ENCODE measurements around the gene C14orf39.

The C14orf39 gene, protein sequence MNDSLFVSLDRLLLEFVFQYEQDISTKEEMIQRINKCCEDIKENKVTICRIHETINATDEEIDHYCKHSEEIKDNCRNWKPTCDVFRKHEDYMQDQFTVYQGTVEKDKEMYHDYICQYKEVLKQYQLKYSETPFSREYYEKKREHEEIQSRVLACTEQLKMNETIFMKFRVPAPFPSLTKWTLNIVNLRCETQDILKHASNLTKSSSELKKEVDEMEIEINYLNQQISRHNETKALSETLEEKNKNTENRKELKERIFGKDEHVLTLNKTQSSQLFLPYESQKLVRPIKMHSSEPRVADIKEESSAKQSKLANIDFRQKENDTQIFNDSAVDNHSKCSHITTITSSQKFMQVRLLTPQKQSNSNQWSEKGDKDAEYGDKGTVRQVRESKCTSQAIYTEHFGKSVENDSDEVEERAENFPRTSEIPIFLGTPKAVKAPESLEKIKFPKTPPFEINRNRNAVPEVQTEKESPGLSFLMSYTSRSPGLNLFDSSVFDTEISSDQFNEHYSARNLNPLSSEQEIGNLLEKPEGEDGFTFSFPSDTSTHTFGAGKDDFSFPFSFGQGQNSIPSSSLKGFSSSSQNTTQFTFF

DNA sequence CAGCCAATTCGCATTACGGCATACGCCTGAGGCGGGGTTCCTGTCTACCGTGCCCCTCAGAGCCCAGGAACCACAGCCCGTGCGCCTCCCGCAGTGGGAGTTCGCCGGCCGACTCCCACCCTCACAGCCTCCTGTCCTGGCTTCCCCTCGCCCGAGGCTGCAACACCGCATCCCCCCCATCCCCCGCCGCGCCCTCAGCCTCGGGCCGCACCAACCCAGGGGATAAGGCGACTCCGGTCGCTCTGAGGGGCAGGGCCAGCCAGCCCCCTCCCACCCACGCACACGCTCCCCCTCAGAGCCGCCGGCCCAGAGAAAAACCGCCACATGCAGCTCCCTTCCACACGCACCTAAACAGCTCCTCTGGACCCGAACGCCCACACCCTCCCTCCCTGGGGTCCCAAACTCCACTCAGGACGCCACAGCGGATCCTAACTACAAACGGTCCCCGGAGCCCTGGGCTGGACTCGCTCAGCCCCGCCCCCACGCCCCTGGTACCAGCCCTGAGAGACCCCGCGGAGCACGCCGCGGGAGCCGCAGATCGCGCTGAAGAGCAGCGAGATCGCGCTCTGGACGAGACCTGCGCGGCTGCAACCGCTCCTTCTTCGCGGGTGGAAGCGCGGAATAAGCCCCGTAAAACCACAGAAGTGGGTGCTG, at the start of gene C14orf39:
Gene C14orf39, minus strand, starts transcription at position 466 of the 654 bp plus-strand sequence. CDS start 985 bp downstream, outside the sequence.
- no peak for DNase-seq

DNA sequence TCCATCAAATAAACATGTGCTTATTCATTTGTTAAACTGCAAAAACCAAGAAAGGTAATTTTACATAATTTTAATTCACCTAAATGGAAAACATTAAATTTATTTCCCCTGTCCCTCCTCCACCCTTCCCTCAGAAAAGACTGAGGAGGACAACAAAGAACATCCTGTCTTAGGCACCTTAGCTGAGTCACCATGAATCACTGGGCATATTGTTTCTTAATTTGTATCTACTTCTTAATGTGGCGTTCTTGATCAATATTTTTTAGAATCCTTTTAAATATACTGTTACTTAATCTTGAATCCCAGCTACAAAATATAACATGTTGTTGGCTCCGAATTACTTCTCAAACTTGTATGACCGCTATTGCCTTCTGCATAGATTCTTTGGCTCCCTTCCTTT, 46.6 kb upstream of the C14orf39 start:
- no peak for DNase-seq

DNA sequence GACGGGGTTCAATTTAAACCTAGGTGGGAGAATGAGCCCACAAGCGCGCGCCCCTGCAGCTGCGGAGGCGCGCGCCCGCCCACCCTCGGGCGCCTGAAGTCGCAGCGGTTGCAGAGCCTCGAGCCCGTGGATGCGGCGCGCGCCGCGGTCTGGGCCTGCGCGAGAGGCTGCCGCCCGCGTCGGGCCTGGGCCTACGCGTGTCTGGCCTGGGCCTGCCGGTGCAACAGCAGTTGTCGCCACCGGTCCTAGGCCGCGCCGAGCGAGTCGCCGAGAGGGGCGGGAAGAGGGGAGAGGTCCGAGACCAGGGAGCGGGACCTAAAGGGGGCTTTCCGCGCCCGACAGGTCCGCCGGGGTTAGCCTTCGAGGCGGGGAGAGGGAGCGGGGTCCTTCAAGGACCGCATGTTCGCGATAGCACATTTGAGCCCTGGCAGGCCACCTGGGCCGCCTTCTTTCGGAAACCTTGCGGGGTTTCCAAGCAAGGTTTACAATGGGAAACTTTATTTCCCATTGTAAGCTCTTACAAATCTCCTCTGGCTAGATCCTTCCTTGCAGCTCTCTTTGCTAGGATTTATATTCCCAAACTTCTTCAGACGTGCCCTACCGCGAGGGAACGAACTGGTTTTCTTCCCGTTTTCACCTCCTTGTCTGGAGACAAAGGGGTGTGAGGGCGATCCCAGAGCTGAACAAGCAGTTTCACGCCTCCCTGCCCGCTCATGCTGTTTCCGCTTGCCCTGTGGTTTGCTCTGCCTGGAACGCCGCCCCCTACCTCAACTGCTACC, 29.8 kb upstream of the C14orf39 start:
- no peak for DNase-seq

DNA sequence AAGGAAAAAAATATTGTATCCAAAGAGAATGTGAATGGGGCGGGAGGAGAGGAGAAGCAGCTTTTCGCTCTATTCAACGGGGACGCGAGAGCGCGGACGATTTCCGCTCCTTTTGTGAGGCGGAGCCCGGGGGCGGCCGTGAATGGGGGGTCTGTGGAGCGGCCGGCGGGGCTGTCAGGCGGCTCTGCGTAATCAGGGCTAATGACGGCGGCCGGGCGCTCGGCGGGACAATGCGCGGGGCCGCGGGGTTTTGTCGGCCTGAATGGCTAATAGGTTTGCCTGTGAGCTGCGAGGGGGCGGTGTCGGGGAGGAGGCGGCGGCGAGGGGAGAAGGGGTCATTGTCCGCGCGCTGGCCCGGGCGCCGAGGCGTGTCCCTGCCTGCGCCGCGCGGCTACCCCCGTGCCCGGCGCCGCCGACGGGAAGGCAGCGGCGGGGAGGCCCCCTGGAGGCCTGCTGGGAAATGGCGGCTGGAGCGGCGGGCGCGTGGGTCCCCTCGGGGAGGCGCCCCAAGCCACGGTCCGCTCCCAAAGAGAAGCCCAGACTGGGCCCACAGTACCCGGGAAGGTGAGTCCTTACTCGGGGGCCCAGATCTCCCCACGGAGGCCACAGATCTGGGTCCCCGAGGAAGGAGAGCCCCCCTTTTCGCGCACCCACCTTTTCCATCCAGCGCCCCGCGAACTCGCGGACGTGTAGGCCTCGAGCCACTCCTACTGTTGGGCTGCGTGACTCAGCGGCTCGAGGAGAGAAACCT, 29.1 kb upstream of the C14orf39 start:
- no peak for DNase-seq

DNA sequence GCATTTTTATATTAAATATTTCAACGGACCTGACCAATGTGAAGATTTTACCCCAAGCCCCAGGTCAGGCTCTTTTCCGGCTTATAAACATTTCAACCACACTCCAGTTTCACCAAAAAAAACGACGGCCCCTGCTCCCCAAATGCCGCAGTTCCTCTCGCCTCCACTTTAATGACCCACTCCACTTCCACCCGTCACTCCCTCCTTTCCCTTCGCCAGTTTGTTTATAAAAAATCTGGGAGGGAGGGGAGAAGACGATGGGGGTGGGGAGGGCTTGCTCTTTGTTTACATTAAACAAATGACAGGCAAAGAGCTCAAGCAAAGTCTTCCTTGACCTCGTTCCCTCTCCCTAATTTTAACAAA, 28.5 kb upstream of the C14orf39 start:
- DNase-seq = no peak

DNA sequence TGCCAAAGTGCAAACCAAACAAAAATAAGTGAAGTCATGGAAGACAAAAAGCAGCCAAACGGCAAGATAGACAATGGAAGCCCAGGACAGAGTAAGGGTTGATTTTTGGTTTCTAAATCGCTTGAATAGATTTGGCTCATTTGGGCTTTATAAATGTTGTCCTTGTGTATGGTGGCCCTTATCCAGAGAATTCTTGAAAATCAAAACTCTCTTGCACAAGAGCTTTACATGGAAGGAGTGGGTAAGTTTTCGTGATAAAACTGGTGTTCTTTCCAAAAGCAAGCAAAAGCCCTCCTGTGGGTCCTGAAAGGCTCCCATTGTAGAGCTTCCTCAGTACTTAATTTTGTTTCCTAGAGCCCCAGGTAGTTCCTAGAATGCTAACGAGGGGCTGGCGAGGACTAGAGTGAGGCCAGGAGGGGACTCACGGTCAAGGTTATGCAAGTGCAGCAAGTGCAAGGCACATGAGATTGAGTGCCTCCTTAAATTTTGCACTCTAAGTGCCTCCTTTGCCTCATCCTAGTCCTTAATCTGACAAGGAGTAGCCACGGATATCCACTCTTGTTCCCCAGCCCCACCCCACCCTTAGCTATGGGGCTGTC, 27.2 kb upstream of the C14orf39 start:
- DNase-seq = no peak

DNA sequence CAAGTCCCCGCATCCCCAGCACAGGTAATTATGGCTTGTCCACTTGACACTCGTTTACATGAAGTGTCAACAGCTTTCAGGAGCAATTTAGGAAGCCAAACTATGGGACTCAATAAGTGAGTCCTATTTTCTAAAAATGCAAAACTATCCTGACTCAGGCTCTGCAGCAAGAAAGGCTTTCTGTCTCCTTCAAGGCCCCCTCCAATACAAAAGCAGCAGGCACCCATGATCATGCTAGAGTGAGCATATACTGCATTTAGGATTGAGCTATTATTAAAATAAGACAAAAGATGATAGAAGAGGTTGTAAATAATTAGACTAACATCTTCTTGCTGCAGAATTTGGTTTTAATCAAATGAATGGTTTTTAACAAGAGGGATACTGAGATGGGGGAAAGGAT, 26.3 kb upstream of the C14orf39 start:
- DNase-seq = no peak

DNA sequence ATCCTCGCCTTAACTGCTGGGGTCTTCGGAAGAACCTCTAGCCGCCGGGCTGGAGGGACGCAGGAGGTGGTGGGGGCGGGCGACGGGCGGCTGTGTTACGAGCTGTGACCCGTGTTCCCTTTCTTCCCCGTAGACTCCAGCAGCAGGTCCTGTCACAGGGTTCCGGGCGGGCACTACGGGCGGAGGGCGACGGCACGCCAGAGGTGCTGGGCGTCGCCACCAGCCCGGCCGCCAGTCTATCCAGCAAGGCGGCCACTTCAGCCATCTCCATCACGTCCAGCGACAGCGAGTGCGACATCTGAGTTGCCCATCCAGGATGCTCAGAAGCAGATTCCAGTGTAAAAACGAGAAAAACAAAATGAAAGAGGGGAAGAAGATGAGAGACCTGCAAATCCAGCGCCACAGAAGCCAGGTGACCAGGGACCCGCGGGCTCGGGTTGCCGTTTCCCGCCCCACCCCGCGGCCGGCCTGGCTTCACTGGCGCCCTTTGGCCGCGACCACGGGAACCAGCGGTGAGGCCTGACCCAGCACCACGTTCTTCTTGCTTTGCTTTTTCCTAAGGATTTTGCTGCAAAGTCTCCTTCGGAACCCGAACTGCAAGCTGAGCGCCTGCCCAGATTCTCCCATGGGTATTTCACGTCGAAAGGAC, 25.2 kb upstream of the C14orf39 start:
- DNase-seq = no peak

DNA sequence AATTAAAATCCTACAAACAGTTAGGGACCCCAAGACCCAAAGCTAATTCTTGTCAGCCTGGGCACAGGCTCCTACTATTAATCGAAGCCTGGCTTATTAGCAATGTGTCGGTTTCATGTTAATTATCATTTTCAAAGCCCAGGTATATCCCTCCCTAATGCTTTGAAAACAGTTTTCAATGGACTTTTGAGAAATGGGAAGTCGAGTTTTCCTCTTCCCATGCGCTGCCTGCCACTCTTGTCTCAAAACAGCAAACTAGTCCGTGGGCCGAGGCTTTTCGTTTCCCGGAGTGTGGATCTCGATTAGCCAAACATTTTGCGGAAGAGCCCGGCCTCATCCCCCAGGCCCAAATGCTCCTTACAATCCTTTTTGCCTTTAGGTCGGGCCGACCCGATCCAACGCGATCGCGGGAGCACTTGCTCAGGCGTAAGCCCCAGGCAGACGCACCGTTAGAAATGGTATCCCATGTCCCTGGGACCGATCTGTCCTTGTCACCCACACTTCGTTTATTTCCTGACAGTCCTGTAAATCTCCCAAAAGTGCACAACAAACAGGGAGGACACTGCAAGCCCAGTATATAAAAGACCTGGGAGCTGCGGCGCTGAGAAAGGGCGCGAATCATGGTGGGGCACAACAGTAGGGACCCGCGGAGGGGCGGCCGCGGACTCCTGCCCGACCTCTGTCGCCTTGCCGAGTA, 24.5 kb upstream of the C14orf39 start:
- no peak for DNase-seq

DNA sequence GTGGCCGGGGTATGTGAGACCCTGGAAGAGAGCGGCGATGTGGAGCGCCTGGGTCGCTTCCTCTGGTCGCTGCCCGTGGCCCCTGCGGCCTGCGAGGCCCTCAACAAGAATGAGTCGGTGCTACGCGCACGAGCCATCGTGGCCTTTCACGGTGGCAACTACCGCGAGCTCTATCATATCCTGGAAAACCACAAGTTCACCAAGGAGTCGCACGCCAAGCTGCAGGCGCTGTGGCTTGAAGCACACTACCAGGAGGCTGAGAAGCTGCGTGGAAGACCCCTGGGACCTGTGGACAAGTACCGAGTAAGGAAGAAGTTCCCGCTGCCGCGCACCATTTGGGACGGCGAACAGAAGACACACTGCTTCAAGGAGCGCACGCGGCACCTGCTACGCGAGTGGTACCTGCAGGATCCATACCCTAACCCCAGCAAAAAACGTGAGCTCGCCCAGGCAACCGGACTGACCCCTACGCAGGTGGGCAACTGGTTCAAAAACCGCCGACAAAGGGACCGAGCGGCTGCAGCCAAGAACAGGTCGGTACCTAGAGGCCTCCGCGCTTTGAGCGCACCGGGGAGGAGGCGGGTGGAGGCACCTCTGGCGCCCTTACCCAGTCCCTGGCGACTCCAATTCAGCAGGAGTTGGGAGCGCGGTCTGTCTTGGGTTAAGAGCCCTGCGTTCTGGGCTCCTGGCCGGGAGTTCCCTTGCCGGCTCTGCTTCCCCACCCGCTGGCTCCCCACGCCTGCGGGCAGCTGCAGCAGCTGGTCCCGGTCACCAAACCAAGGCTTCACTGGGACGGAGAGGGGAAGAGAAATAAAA, 23.8 kb upstream of the C14orf39 start:
- no peak for DNase-seq

DNA sequence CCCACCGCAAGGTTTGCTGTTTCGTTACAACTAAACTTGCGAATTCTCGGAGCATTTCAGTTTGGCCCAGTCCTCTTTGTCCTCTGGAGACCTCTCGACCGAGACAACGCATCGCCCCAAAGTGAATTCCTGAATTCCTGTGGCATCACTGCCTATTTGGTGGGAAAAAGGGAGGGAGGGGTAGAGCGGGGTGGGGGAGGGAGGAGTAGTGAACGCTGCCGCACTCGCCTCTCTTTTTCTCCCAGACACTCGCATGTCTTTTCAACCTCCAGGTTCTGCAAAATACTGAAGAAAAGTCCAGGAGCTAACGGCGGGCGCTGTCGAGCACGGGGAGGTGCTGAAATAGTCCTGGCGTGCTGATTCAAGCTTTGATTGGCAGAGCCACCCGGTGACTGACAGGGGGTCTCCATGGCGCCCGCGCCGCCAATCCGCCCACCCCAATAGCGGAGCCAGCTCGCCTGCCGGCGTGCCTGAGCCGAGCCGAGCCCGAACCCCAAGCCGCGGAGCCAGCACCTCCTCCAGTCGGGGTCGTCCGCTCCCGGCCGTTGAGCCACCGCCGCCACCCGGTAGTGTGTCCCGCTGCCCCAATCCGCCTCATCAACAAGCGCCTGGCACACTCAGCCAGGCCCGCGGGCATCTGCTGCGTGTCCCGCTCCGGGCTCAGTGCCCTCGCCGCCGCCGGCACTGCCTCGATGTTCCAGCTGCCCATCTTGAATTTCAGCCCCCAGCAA, 23.0 kb upstream of the C14orf39 start, which contains the start of gene SIX6:
Gene SIX6, plus strand, starts transcription at position 440 of the 731 bp plus-strand sequence. Its CDS starts 253 bp downstream, at position 693.
- no peak for DNase-seq

DNA sequence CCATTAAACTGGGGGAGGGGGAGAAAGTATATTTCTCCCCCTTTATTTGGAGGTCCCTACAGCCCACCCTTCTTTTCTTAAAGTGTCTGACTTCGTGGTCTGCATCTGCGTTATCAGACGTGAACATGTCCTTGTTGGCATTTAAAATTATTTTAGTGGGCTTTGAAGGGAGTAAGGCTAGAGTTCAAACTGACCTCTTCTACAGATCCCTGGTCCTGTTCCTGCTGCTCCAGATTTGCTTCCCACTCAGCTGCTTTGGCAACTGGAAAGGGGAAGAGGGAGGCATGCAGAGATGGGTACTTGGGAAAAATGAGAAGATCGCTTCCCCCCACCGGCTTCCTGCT, 22.5 kb upstream of the C14orf39 start:
- DNase-seq = no peak

DNA sequence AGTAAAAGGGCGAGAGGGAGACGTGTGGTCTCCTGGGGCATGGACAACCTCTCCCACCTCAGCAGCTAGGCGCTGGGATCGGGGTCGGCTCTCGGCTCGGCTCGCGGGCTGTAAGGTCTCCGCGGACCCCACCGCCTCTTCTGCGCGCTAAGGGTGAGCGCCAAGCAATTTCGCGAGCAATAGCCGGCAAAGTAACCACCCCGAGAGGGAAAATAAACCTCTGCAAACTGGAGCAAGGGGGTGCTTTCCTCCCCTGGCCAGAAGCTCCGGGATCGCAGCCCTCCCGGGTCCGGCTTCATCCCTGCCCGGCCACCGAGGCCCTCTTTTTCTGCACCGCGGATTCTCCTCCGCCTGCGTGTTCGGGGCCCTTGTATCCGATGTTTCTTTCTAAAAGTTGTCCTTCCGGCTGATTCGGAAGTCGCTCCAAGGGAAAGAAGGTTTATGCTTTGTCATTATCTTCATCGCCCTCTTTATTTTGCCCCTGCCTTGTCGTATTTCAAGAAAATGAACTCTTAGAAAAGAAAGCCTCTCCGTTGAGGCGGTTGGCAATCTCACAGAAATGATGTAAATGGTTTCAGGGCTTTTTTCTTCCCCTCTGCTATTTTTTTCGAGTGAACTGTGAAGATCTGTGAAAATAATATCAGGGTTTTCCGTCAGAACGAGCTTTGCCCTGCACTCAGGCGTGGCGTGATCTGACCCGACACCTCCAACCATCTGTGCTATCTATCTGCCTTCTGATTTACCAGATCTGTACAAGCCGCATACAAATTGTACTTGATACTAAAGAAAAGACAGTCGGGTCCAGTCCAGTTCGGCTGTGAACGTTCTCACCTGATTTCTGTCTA, 21.3 kb upstream of the C14orf39 start:
- no peak for DNase-seq

DNA sequence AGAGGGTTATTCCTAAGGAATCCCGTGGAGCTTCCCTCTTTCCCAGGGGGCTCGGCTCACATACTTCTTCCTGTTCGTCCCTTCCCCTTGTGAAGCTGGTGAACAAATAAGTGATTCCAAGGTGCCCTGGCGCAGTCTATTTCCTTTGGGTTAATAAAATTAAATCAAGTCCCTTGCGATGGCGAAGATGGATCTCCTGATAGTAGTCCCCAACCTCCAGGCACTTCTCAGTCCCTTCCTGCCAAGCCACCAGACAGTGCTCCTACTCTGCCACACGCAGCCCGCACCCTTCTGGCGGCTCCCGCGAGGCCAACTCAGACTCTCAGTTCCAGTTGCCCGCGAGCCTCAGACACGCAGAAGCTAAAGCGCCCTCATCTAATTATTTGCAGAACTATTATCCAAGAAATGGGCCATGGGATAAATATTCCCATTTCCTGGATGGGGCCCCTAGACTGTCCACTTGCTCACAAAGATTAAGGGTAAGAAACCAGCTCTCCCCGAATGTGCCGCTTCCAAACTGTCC, 20.7 kb upstream of the C14orf39 start:
- DNase-seq = no peak

DNA sequence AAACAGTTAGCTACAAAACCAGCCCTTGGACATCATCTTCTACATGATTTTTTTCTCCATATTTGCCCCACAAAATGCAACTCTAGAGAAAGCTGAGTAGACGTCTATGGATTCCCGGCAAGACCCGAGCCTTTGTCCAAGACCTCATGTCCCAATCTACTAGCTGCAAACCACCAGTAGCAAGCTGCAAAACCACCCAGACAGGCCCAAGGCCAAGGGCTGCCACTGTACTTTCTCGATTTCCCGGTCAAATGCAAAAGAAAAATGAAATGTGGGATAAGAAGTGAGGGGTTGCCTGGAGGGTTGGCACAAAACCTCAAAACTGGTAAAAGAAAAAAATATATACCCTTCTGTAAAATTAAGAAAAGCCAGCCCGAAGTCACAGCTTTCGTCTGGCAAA, 20.1 kb upstream of the C14orf39 start:
- no peak for DNase-seq

DNA sequence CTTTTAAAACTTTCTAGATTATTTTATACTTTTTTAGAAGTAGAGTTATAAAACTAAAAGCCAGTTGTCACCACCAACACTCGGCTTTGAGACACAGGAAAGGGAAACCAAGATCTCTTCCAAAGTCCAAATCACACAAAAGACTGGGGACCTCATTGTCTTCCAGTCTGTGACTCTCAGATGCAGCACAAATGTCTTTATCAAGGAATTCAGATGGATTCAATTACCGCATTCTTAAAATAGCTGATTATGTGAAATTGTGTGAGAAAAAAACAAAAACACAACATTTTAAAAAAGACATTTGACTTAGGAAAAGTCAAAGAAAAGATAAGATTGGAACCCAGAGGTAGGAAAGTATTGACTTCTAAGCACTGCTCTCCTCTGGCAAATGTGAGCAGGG, 19.6 kb upstream of the C14orf39 start:
- DNase-seq = no peak

DNA sequence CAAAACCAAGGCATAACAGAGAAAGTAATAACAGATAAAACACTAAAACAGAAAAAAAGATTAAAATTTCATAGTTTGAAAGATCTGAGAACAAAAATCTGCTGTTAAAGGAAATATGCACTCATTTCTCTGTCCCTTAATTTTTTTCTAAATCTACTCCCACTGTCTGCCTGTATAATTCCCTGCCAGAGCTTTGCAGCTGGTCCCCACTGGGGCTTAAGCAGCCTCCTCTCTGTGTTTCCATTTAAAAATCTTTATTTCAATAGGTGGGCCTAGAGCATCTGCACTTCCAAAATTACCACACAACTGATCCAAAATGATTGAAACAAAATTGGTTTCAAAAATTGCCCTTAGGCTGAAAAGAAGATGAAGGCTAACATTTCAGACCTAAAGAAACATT, 16.7 kb upstream of the C14orf39 start:
- DNase-seq = no peak

DNA sequence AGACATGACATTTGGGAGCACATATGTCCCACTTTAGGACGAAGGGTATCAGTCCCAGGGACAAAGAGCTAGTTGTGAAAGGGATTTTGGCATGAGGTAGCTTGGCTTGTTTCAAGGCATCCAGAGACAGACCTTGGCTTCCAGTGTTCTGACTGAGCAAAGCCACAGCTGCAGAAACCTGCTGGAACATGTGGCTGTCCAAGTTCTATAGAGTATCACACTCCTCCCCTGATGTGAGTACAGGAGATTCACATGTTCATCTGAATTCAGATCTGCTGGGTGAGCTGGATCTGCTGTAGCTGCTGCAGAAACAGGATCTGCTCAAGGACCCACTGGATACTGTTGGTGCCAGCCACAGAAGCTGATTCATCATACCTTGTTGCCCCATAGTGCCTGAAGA, 10.1 kb upstream of the C14orf39 start:
- no peak for DNase-seq

All from activated naive CD4-positive, alpha-beta T cell treated with Interleukin-2 at 50 U/mL for 16 hours (primary cell).